Hematopoietic multipotent progenitor cell treated with erythropoietin and hydrocortisone succinate and interleukin-3 and kit ligand, for 8 days (in vitro differentiated cells): ENCODE measurements around the gene CALM1.

ENCODE experiments used
- DNase-seq: peaks from one replicate; pipeline ENCODE4 v3.0.0-alpha.2; 2015

The CALM1 gene

DNA sequence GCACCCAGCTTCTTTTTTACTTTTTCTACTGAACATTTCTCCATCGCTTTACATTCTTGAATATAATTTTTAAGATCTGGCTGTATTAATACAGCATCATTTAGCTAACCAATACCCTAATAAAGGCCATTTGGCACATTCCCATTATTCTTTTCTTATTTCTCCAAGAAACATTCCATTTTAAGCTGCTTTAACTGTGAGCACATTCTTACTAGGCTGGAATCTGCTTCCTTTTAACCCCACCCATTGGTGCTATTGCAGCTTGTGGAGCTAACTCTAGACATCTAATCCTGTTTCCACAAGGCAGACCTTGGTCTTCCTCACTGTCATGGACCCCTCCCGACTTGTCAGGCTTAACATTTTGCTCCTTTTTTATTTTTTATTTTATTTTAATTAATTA is 15.2 kb downstream of the CALM1 start:
- DNase-seq = no peak

DNA sequence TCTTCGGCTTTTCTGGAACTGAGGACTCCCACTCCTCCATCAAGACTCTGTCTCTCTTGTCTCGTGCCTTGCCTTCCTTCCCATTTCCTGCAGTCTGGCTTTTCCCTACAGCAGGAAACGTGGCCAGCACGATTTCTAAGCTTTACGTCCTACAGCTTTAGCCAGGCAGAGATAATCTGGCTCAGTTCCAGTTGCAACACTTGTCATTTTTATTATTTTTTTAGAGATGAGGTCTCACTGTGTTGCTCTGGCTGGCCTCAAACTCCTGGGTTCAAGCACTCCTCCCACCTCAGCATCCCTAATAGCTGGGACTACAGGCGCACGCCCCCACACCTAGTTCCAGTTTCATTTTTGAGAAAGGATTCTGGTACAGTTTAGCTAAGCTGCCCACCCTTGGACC is 19.9 kb downstream of the CALM1 start:
- no peak for DNase-seq

- DNase-seq = no peak
Measured at GRCh38 chr14:90418053-90418452, 21.2 kb downstream of the CALM1 start.

- no peak for DNase-seq
Measured at GRCh38 chr14:90419200-90419599, 22.4 kb downstream of the CALM1 start.

- no peak for DNase-seq
Measured at GRCh38 chr14:90421001-90421631, 24.3 kb downstream of the CALM1 start.

DNA sequence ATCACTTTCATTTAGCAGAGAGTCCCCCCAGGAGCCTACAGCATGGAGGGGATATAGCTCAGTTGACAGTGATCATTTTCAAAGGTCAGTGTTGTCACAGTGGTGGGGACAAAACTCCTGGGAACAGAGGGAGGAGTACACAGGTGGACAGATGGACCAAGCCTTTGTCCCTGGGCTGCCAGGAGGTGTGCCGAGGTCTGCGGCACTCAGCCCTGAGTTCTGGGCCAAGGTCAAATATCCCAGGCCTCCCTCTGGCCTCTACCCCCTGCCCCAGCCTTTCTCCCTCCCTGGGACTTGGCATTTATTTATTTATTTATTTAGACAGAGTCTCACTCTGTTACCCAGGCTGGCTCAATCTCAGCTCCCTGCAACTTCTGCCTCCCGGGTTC is 24.8 kb downstream of the CALM1 start:
- no peak for DNase-seq

- DNase-seq = no peak
Measured at GRCh38 chr14:90423166-90423565, 26.3 kb downstream of the CALM1 start.

DNA sequence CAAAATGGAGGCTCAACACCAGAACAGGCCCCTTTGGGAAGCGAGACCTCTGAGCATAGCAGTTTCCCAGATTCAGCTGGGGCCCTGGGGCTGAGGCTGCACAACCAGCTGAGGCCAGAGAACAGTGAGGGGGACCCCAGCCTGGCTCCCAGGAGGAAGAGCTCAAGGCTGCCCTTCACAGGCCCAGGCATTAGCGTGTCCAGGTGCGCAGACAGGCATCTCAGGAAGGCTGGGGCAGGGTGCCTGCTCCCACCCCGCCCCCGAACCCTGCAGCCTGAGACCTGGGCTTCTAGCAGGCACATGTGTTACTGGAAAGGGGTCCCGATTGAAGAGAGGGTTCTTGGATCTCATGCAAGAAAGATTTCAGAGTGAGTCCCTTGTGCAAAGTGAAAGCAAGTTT is 27.2 kb downstream of the CALM1 start:
- DNase-seq = no peak

DNA sequence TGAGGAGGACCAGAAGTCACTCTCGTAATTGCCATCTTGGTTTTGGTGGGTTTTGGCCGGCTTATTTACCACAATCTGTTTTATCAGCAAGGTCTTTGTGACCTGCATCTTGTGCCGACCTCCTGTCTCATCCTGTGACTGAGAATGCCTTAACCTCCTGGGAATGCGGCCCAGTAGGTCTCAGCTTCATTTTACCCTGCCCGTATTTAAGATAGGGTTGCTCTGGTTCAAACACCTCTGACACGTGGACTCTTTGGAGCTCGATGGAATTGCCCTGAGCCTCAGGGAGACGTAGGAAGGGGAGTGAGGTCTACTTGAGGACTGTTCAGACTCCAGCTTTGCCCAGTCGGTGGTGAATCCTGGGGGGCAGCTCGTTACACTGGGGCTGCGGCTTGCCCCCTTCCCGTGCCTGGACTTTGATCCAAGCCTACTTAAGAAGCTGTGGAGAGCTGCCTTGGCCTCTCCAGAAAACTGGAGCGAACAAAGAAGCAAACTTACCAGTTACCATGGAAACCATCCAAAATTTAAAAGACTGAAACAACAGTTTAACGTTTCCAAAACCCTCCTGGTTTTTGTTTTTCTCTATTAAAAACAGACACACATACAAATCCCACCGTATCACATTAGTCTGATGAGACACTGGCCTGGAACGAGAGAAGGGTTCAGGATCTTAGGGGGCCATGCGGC is 28.0 kb downstream of the CALM1 start:
- no peak for DNase-seq

GRCh38 chr14:90425373-90425879 is 28.6 kb downstream of the CALM1 start:
- DNase-seq = no peak

- no peak for DNase-seq
Measured at GRCh38 chr14:90426031-90426540, 29.3 kb downstream of the CALM1 start.

- no peak for DNase-seq
Measured at GRCh38 chr14:90426663-90427062, 29.8 kb downstream of the CALM1 start.

- no peak for DNase-seq
Measured at GRCh38 chr14:90427848-90428426, 31.1 kb downstream of the CALM1 start.

GRCh38 chr14:90428676-90429075 is 31.8 kb downstream of the CALM1 start:
- no peak for DNase-seq

DNA sequence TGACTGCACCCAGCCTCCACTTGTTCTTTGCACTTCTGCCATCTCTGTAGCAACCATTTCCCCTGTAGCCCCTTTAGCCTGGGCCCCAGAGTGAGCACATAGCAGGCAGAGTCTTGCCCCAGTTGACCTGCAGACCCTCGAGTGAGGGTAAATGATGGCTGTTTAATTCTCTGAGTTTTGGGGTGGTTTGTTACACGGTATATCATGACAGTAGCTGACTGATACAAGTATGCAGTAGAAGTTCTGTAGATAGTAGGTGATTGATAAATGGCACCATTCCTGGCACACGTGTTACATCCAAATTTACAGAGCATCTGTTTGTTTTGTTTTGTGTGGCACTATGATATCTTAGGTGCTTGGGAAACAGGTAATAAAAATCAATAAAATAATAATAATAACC is 32.4 kb downstream of the CALM1 start:
- no peak for DNase-seq

GRCh38 chr14:90429754-90430153 is 32.9 kb downstream of the CALM1 start:
- DNase-seq = no peak

DNA sequence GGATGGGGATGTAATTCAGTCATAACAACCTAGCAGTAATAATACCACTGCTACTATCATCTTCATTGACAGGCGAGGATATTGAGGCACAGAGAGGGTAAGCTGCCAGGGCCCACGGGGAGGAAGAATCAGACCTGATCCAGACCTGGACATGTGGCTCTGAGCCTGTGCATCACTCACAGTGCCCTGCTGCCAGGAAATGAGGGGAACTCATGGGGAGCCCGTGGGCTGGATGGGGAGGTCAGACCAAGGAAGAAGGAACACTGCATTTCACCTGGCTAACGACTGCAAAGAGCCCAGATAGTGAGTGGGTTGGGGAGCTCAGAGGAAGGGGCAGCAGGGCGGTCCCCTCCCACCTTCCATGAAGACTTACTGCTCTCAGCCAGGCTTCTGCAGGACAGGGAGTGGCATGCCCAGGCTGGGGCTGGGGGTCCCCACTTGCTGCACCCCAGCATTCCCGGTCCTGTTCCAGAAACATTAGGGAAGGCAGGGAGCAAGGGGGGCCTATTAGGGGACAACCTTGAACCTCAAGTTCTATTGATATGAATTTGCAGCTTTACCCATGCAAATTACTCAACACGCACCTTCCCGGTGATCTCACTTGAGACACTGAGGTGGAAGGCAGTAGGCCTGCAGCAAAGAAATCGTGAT is 37.7 kb downstream of the CALM1 start:
- DNase-seq = no peak

GRCh38 chr14:90438841-90439240 is 42.0 kb downstream of the CALM1 start:
- DNase-seq = no peak

- DNase-seq = no peak
Measured at GRCh38 chr14:90440021-90440451, 43.2 kb downstream of the CALM1 start.

DNA sequence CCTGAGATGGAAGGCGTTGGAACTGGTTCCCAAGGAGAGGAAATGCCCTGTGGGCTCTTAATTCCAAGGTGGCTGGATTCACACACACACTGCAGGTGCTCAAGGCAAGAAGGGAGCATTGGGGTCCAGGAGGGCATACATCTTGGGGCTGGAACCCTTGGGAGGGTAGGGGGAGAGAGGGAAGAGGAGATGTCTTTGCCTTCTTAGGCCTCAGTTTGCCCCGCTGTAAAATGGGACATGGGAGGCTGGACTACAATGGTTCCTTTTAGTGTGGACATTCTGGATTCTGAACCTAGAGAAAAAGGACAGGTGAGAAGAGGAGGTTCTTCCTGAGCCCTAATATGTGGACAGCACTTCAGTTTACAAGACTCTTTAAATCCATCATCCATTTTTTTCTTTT is 43.8 kb downstream of the CALM1 start:
- no peak for DNase-seq

DNA sequence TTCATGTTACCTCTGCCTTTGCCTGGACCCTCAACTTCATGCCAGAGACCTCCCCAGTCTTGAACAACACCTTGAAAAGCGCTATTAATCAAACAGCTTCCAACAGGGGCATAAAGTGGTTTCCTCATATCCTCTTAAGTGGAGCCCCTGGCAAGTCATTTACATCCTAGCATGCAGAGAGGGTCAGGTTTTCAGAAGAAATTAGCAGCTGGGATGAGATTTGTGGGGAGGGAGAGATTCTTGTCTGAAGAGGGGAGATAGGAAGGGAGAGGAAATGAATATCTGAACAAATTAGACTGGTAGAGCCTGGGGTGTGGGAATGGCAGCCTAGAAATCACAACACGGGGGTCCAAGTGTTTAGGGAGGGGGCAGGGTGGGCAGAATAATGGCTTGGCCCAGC is 45.6 kb downstream of the CALM1 start:
- no peak for DNase-seq

DNA sequence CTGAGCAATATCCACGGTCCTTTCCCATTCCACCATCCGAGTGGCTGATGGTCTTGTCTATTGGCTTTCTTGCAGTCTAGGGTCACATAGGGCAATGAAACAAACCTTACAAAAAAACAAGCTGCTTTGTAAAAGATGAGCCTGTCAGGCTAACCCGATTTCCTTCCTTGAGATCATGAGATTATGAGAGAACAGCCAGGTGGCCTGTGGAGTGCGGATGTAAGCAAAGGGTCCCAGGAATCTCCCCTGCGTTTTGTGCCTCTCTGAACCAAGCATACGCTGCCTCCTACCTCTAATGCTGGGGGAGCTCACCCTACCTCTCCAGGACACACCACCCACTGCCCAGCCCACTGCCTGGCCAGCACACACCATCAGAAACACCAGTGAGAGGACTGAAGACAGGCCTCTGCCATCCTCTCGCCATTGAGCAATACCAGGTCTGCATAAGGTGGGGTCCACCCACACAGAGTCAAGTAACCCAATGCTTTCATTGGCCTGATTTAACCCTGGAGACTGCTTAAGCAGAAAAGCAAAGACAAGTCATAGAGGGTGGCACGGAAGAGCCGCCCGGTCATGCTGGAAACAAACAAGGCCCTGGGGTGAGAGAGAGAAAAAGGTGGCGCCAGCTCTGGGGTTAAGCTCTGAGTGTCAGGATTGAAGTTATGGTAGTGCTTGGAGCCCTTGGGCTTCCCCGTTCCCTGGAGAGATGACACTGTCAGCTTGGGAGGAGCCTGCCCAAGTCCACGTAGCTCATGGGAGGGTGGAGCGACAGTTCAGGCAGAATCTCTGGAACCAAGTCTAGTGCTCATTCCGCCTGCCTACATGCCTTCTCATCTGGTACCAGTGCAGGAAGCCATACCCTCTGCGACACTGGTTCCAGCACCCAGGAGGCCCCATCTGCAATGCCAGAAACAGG is 46.6 kb downstream of the CALM1 start:
- no peak for DNase-seq
